PC-3 (cell line): ENCODE measurements around the gene CRYGN.

ENCODE experiments used
- CTCF ChIP-seq: fragments of 300-600 bp; sonication (generic); conservative IDR thresholded peaks from 2 replicates; pipeline ENCODE4 v1.5.1; 2017; ENCODE audit warnings: antibody characterized with exemption, low read depth, mild to moderate bottlenecking, low read length
- EZH2 ChIP-seq: fragments of 300-600 bp; sonication (generic); IDR thresholded peaks from one replicate; pipeline ENCODE4 v1.6.1; 2017; ENCODE audit warnings: antibody characterized with exemption, mild to moderate bottlenecking, low read length; ENCODE audit not compliant: unreplicated experiment

DNA sequence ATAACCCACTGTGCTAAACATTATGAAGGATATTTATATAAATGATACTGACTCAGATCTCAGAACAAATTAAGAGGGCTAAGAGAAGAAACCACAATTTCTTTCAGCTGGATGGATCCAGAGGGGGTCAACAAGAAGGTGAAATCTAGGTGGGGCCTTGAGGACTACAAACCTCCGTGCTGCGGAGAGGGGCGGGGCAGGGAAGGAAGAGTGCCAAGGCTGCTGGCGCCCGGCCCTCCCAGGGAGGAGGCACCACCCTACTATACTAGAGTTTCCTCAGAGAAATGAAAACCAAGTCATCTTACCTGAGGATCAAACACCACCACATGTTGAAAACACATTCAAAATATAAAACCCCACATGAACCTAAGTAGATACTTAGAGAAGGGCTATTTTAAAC, 29.3 kb upstream of the CRYGN start:
- TF ChIP-seq EZH2 (no peak), CTCF (no peak)
